Mucosa of stomach (tissue), 1 donor: ENCODE measurements around the gene MYMX.
A peak's percentile ranks its signal among the peaks of the same experiment; 100 is the strongest.
"Not testable (repeated sequence)": the region's sequence is repeated elsewhere in the genome, so short reads cannot be mapped to it uniquely, and the experiment has no call there.

ENCODE experiments used
- H3K27me3 ChIP-seq: one replicate; pipeline ENCODE4 v1.7.0; 2013; ENCODE audit warnings: mild to moderate bottlenecking, low read length; ENCODE audit not compliant: control insufficient read depth, insufficient read depth
- H3K36me3 ChIP-seq: one replicate; pipeline ENCODE4 v1.7.0; 2013; ENCODE audit warnings: low read length; ENCODE audit not compliant: control insufficient read depth, insufficient read depth
- H3K4me1 ChIP-seq: one replicate; pipeline ENCODE4 v1.7.0; 2013; ENCODE audit warnings: mild to moderate bottlenecking, low read length; ENCODE audit not compliant: control insufficient read depth, insufficient read depth
- H3K4me3 ChIP-seq: one replicate; pipeline ENCODE4 v1.7.0; 2013; ENCODE audit warnings: low read length
- H3K9ac ChIP-seq: one replicate; pipeline ENCODE4 v1.7.0; 2013; ENCODE audit warnings: mild to moderate bottlenecking, low read length, moderate library complexity
- H3K9me3 ChIP-seq: one replicate; pipeline ENCODE4 v1.7.0; 2013; ENCODE audit warnings: mild to moderate bottlenecking, low read length, moderate library complexity; ENCODE audit not compliant: control insufficient read depth
- donor health status: Pancreatic carcinoma.

The MYMX gene

DNA sequence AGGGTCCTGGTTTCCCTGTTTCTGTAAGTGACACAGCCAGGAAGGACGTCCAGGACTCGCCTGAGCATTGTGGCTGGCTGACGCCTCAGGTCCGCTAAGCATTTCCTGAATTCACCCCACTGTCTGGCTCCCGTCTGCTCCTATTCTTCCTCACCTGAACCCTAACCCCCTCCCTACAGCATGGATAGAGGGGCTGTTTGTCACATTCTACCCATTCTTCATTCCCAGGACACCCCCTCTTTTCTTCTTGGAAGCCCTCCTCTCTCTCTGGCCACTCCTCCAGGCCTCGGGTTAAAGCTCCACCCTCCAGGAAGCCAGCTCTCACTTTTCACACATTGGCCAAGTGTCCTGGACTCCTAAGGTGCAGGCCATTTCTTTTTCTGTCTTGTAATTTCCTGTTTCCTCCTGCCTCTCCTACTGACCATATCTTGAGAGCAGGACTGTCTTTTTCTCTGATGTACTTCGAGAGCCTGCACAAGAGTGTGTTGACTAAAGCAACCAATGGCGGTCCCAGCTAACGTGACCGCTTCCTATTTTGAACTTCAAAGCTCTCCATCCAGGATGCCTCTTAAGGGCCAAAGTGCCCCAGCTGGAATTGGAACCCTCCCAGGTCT lies 24.2 kb upstream of the MYMX start:
- Histone ChIP-seq H3K4me3 (no peak overlapping the region), H3K9me3 (no peaks in the 10 kb centered on the region), H3K27me3 (no peaks in the 10 kb centered on the region), H3K36me3 (no peaks in the 10 kb centered on the region), H3K4me1 (peaks cover 12% of the 10 kb centered on the region), H3K9ac (no peak overlapping the region)

- no peaks in the 10 kb centered on the region for H3K36me3 ChIP-seq
- H3K4me1 ChIP-seq: peaks cover 12% of the 10 kb centered on the region
- H3K4me3 ChIP-seq: no peak overlapping the region
- no peaks in the 10 kb centered on the region for H3K9me3 ChIP-seq
- H3K9ac ChIP-seq: no peak overlapping the region
- no peaks in the 10 kb centered on the region for H3K27me3 ChIP-seq
These were observed 23.3 kb upstream of the MYMX start for GRCh38 chr6:44193307-44193910.

DNA sequence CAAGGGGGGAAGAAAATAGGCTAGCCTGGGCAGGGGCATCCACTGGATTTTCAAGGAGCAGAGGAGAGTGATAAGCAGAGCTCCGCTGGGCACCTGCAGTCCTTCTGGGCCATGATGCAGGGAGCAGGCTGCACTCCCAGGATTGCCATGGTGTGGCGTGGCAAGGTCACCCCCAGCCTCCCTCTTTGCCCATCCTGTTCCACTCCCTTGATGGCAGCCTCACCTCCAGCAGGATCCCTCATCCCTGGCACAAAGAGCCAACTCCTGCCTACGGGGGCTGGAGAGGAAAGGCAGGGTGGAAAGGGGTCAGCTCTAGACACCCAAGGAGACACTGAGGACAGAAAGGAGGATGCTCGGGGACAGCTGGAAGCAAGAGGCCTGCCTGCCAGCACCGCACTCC lies 22.4 kb upstream of the MYMX start:
- Histone ChIP-seq H3K9ac (no peak overlapping the region), H3K4me3 (no peak overlapping the region), H3K9me3 (no peaks in the 10 kb centered on the region), H3K36me3 (no peaks in the 10 kb centered on the region), H3K27me3 (no peaks in the 10 kb centered on the region), H3K4me1 (peaks cover 12% of the 10 kb centered on the region)

DNA sequence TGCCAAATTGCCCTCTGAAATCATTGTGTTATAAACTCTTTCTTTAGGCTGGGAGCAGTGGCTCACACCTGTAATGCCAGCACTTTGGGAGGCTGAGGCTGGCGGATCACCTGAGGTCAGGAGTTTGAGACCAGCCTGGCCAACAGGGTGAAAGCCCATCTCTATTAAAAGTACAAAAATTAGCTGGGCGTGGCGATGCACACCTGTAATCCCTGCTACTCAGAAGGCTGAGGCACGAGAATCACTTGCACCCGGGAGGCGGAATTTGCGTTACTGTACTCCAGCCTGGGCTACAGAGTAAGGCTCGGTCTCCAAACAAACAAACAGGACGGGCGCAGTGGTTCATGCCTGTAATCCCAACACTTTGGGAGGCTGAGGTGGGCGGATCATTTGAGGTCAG lies 20.4 kb upstream of the MYMX start:
- peaks cover 21% of the 10 kb centered on the region for H3K4me1 ChIP-seq
- H3K27me3 ChIP-seq, H3K36me3 ChIP-seq, H3K9ac ChIP-seq, H3K9me3 ChIP-seq, H3K4me3 ChIP-seq: not testable (repeated sequence)

DNA sequence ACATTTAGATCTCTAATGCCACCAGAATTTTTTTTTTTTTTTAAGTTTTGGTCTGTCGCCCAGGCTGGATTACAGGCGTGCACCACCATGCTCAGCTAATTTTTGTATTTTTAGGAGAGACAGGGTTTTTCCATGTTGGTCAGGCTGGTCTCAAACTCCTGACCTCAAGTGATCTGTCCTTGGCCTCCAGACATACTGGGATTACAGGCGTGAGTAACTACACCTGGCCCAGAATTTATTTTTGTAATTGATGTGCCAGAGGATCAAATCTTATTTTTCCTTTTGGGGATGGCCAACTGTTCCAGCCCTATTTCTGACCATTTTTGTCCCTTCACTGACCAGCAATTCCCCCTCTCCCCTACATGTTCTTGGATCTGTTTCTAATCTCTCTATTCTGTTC lies 18.0 kb upstream of the MYMX start:
- peaks cover 20% of the 10 kb centered on the region for H3K4me1 ChIP-seq
- no peak overlapping the region for H3K9ac ChIP-seq
- no peaks in the 10 kb centered on the region for H3K36me3 ChIP-seq
- no peaks in the 10 kb centered on the region for H3K27me3 ChIP-seq
- H3K4me3 ChIP-seq: no peak overlapping the region
- H3K9me3 ChIP-seq: no peaks in the 10 kb centered on the region

- peaks cover 26% of the 10 kb centered on the region for H3K4me1 ChIP-seq
These were observed 16.8 kb upstream of the MYMX start for GRCh38 chr6:44199883-44200282.

GRCh38 chr6:44201200-44201599 lies 15.5 kb upstream of the MYMX start:
- peaks cover 26% of the 10 kb centered on the region for H3K4me1 ChIP-seq
- H3K36me3 ChIP-seq: no peaks in the 10 kb centered on the region
- H3K9ac ChIP-seq: peak overlapping the region; percentile 5
- H3K27me3 ChIP-seq: no peaks in the 10 kb centered on the region
- no peak overlapping the region for H3K4me3 ChIP-seq
- no peaks in the 10 kb centered on the region for H3K9me3 ChIP-seq

More at GRCh38 chr6:44199883-44200282, 16.8 kb upstream of the MYMX start:
- H3K27me3 ChIP-seq: no peaks in the 10 kb centered on the region
- H3K4me3 ChIP-seq: no peak overlapping the region
- no peaks in the 10 kb centered on the region for H3K9me3 ChIP-seq
- no peak overlapping the region for H3K9ac ChIP-seq
- no peaks in the 10 kb centered on the region for H3K36me3 ChIP-seq

GRCh38 chr6:44201638-44202303 lies 15.0 kb upstream of the MYMX start:
- Histone ChIP-seq H3K9ac (no peak overlapping the region), H3K4me1 (peaks cover 26% of the 10 kb centered on the region), H3K36me3 (no peaks in the 10 kb centered on the region), H3K9me3 (no peaks in the 10 kb centered on the region), H3K4me3 (no peak overlapping the region), H3K27me3 (no peaks in the 10 kb centered on the region)

DNA sequence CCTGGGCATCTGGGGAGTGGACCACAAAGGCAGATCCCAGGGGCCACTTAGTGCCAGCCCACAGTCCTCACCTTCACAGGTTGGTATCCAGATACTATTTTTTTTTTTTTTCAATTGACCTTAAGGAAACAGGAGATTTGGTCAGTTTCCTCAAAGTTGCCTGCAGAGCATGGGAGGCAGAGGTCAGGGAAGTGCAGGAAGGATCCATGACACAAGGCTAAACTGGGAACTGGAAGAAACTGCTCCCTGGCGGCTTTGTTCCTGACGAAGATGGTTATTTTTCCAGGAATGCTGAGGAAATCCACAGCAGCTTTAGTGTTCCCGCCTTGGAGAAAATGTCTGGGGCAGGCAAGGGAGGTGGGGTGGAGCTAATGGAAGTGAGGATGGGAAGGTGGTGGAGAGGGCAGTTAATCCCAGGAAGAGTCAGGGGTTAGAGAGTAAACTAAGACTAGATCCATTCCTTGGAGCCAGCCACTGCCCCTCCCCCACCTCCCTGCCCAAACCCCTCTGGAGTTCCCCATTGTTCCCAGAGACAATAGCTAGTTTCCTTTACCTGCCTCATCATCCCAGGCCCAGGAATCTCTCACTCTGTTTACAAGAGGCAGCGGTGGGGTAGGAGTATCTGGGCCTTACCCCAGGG lies 14.3 kb upstream of the MYMX start:
- no peaks in the 10 kb centered on the region for H3K36me3 ChIP-seq
- H3K27me3 ChIP-seq: no peaks in the 10 kb centered on the region
- no peak overlapping the region for H3K9ac ChIP-seq
- H3K9me3 ChIP-seq: no peaks in the 10 kb centered on the region
- no peak overlapping the region for H3K4me3 ChIP-seq
- peaks cover 26% of the 10 kb centered on the region for H3K4me1 ChIP-seq

- no peaks in the 10 kb centered on the region for H3K36me3 ChIP-seq
- no peak overlapping the region for H3K4me3 ChIP-seq
- no peaks in the 10 kb centered on the region for H3K27me3 ChIP-seq
- H3K9me3 ChIP-seq: no peaks in the 10 kb centered on the region
- no peak overlapping the region for H3K9ac ChIP-seq
- peaks cover 26% of the 10 kb centered on the region for H3K4me1 ChIP-seq
These were observed 13.6 kb upstream of the MYMX start for GRCh38 chr6:44202972-44203750.

- H3K9me3 ChIP-seq: no peaks in the 10 kb centered on the region
- H3K4me1 ChIP-seq: peaks cover 26% of the 10 kb centered on the region
- no peak overlapping the region for H3K9ac ChIP-seq
- H3K4me3 ChIP-seq: no peak overlapping the region
- no peaks in the 10 kb centered on the region for H3K36me3 ChIP-seq
- H3K27me3 ChIP-seq: no peaks in the 10 kb centered on the region
These were observed 12.8 kb upstream of the MYMX start for GRCh38 chr6:44203955-44204354.
